ENCODE results near the gene INHBA.

INHBA gene

GRCh38 chr7:41685684-41686083, 17.2 kb downstream of the INHBA start:
- DNase-seq = no peak

GRCh38 chr7:41682422-41682821, 20.5 kb downstream of the INHBA start:
- no peak for DNase-seq

DNA sequence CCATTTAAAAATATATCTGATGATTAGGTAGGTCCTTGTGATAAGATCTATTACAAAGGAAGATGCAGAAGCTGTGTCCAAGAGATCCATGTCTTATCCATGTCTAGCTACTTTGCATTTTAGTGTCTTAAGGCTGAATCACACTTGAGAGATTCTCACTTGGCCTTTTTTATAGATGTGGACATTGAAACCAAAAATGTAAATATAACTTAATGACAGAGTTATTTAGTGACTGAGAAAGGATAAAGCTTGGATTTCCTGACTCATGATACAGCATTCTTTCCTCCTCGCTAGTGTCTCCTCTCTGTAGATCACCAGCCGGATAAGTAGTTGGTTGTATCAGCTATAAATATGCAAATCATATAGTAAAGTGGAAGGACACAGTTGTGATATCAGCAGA, 23.3 kb downstream of the INHBA start:
- DNase-seq = no peak

DNA sequence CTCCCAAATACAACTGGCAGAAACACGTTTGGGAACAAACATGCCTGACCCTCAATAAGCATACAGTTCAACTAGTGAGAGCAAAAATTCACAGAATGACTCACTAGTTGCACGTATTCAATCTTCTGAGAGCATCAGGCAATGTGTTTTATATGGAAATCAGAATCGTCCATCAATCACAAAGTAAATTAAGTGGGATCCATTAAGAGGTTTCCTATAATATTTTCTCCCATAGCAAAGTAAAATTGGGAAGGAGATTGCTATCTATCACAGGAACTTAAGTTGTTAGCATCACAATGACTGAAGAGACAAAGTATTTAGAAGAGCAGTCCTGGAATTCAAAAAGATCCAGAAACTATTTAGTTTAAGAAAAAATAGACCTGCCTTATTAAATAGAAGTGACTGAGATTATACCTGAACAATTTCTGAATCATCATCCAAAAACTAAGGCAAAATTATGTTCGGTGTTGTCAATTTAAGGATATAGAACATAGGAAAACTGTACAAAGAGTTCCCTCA, 28.3 kb downstream of the INHBA start:
- no peak for DNase-seq

GRCh38 chr7:41661596-41661995, 41.3 kb downstream of the INHBA start:
- DNase-seq = no peak

DNA sequence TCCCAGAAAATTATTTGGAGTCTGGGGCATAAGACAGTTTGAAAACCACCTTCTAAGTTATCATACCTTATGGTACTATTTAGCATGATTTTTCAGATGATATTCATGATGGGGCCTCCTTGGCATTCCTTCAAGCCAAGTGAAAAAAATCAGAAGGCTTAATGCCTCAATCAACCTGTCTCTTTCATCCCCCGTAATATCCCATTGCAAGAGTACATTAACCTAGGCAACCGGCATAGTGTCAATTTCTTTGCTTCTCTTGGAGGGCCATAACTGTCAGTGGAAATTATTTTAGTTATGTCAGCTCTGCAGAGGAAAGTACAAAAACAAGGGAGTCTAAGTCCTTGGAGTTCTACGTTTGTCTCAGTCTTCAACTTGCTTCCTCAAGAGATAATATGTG, 43.4 kb downstream of the INHBA start:
- DNase-seq = no peak

GRCh38 chr7:41656366-41656765, 46.5 kb downstream of the INHBA start:
- DNase-seq = no peak

- DNase-seq = no peak
These were observed 47.5 kb downstream of the INHBA start for GRCh38 chr7:41655426-41655825.

DNA sequence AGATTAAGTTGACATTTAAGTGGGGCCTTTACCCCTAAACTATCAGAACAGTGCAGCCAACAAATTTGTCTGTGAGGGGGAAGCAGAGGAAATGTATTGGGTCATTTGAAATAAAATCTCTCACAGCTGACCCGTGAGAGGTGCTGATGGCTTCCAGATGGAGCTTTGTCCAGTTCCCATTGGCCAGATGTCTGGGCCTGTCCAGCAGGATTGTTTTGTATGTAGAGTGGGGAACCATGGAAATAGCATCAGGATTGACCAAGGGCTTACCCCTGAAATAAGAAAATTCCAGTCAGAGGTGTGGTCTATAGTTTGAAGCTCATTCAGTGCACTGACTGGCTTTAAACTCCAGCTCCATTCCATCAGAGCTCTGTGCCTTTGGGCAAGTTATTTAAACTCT, 50.6 kb downstream of the INHBA start:
- no peak for DNase-seq

DNA sequence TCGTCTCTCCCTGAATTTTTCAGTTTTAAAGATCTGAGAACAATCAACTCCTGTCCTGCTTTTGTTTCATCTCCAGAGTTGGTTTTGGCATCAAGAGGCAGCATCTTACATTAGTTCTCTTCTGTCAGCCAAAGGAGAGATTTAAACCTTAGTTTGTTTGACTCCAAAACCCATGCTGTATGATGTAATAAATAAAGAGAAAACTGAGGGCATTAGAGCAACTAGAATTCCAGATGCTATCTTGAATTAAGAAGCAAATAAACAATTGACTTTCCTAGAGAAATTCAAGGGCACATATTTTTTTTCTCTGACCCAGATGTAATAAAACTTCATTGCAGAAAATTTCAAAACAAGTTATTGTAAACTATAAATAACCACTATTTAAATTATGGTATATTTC, 54.4 kb downstream of the INHBA start:
- DNase-seq = no peak

DNA sequence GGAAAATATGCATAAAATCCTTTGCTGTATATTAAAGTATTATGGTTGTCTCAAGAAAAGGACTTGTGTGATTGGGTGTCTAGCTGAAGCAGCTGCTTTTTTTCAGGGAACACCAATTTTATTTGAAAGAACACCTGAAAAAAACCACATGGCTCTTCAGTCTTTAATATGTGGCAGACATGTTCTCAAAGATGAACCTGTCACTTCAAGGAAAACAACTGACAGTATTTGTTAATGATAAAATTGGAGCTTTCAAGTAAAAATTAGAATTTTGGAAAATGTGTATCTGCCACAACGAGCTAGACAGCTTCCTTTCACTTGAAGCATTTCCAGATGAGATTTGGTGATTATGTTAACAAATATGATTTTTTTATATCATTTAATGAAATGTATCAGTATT, 59.3 kb downstream of the INHBA start:
- DNase-seq = no peak

DNA sequence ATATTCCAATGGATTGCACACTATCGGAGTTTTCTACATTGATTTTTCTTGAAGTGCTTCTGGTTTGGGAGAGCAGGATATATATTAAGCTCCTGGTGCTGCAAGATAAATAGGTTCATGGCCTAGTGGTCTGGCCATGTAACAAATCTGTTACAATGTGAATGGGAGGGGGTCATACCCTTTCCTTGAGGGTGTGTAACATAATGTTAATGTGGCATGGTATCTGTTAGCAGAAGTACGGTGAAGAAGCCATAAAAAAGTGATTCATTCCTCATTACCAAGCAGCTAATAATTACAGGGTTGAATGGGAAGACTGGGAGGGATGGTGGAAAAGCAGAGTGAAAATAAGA, 61.2 kb downstream of the INHBA start:
- DNase-seq = no peak

- no peak for DNase-seq
These were observed 61.8 kb downstream of the INHBA start for GRCh38 chr7:41641011-41641664.

- DNase-seq = no peak
These were observed 62.4 kb downstream of the INHBA start for GRCh38 chr7:41640487-41640886.

GRCh38 chr7:41637049-41637448, 65.8 kb downstream of the INHBA start:
- DNase-seq = no peak
